ENCODE data around the gene CYTH1. TPM values are rescaled to one million over a fixed set of nuclear protein-coding genes. Genes with fewer than 3 reads are reported as not detected.

The CYTH1 gene
- total RNA-seq, 1 donor from 2014 or later, result 35.5 TPM

DNA sequence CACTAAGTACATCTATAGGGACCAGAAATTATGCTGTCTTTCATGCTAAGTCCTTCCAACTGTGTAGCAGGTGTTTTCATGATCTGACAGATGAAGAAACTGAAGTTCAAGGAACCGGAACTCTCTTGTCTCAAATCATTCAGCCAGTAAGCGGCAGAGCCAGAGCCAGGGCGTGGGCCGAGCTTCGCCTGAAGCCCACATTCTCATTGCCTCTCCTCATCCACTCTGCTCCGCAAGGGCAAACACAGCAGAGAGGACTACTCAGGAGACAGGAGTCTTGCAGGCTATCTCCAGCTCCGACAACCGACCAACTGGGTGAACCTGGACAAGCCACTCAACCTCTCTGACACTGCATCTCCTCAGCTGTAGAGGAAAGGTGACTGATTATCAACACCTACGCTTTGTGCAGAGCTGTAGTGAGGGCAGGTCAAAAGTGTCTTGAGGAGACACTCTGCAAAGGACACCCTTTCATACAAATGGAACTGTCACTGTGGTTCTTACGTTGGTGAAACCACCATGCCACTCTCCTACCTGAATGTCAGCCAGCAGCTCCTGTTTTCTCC lies 72.9 kb downstream of the CYTH1 start:
- peaks cover 9% of the 10 kb centered on the region for H3K36me3 ChIP-seq (ENCODE audit: control insufficient read depth, insufficient read depth, low read length)
- no peaks in the 10 kb centered on the region for H3K27me3 ChIP-seq (ENCODE audit: control insufficient read depth, insufficient read depth, low read length)
- TF ChIP-seq, protein P1, sequence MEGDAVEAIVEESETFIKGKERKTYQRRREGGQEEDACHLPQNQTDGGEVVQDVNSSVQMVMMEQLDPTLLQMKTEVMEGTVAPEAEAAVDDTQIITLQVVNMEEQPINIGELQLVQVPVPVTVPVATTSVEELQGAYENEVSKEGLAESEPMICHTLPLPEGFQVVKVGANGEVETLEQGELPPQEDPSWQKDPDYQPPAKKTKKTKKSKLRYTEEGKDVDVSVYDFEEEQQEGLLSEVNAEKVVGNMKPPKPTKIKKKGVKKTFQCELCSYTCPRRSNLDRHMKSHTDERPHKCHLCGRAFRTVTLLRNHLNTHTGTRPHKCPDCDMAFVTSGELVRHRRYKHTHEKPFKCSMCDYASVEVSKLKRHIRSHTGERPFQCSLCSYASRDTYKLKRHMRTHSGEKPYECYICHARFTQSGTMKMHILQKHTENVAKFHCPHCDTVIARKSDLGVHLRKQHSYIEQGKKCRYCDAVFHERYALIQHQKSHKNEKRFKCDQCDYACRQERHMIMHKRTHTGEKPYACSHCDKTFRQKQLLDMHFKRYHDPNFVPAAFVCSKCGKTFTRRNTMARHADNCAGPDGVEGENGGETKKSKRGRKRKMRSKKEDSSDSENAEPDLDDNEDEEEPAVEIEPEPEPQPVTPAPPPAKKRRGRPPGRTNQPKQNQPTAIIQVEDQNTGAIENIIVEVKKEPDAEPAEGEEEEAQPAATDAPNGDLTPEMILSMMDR (IDR thresholded peaks at IDR 0.05; ENCODE audit: insufficient read depth, low read length, severe bottlenecking), result no peak
- FAIRE-seq, result no peak
- no peak for DNase-seq (ENCODE audit: low read depth)
- H3K4me3 ChIP-seq (ENCODE audit: low read depth, low read length), result no peak overlapping the region

DNA sequence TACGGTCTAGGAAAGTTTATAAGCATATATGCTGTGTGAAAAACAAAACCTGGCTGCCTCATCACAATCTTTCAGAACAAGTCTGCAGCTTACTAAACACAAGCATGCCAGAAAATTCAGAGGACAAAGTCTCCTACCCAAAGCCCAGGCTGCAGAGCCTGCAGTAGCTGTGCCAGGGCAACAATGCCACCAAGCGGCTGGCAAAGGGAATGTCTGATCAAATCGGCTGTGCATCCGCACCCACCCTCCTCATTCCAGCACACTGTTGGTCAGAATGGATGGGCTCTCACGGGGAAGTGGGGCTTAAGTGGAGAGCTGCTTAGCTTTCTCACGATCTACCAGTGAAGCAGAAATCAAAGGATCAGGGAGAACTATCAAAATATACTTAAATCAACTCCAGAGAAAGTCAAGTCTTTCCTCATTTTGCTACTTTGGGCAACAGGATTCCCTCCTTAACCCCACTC lies 73.5 kb downstream of the CYTH1 start:
- peak; percentile 58 for DNase-seq (ENCODE audit: low read depth)
- no peak for FAIRE-seq
- TF ChIP-seq, protein P1 (IDR thresholded peaks at IDR 0.05; ENCODE audit: insufficient read depth, low read length, severe bottlenecking), result peak; percentile 90
- Histone ChIP-seq H3K4me3 (ENCODE audit: low read depth, low read length) (no peak overlapping the region), H3K36me3 (ENCODE audit: control insufficient read depth, insufficient read depth, low read length) (peaks cover 11% of the 10 kb centered on the region), H3K27me3 (ENCODE audit: control insufficient read depth, insufficient read depth, low read length) (no peaks in the 10 kb centered on the region)

DNA sequence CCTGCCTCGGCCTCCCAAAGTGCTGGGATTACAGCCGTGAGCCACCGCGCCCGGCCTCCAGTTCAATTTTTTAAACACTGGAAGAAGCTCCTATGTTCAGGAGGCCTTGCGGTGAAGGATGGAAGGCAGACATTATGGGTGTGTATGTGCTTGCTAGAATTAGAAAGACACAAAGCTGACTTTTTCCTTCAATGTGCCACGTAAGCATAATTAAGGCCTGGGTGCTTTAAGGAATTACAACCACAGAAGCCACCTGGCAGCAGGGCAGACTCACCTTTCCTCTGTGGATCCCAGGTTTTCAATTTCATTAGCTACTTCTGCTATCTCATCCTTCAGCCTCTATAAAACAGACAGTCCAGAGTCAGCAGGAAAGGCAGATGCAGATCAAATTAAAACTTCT lies 74.2 kb downstream of the CYTH1 start:
- H3K36me3 ChIP-seq (ENCODE audit: control insufficient read depth, insufficient read depth, low read length), result peaks cover 11% of the 10 kb centered on the region

DNA sequence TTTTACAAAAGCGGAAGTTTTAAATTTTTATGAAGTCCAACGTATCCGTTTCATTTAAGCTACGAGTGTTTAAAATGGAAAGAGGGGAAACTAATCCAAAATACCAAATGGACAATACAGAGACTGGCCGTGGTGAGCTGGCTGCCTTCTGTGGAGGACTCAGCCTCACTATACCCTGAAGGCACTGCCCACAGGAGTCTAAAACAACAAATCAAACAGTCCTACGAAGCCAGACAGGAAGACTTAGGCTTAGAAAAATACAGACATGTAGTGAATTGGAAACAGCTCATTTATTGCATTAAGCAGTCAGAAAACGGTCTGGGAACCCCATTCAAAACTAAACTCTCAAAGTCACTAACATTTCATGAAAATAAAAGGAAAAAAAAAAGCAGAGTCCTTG lies 75.1 kb downstream of the CYTH1 start:
- peak; percentile 67 for DNase-seq (ENCODE audit: low read depth)
- no peak for FAIRE-seq
- no peaks in the 10 kb centered on the region for H3K27me3 ChIP-seq (ENCODE audit: control insufficient read depth, insufficient read depth, low read length)
- peaks cover 14% of the 10 kb centered on the region for H3K36me3 ChIP-seq (ENCODE audit: control insufficient read depth, insufficient read depth, low read length)
- no peak overlapping the region for H3K4me3 ChIP-seq (ENCODE audit: low read depth, low read length)
- TF ChIP-seq, protein P1 (IDR thresholded peaks at IDR 0.05; ENCODE audit: insufficient read depth, low read length, severe bottlenecking), result no peak

More for the DNA sequence above, 74.2 kb downstream of the CYTH1 start:
- TF ChIP-seq, protein P1 (IDR thresholded peaks at IDR 0.05; ENCODE audit: insufficient read depth, low read length, severe bottlenecking), result no peak
- no peaks in the 10 kb centered on the region for H3K27me3 ChIP-seq (ENCODE audit: control insufficient read depth, insufficient read depth, low read length)
- FAIRE-seq, result no peak
- no peak for DNase-seq (ENCODE audit: low read depth)
- no peak overlapping the region for H3K4me3 ChIP-seq (ENCODE audit: low read depth, low read length)

DNA sequence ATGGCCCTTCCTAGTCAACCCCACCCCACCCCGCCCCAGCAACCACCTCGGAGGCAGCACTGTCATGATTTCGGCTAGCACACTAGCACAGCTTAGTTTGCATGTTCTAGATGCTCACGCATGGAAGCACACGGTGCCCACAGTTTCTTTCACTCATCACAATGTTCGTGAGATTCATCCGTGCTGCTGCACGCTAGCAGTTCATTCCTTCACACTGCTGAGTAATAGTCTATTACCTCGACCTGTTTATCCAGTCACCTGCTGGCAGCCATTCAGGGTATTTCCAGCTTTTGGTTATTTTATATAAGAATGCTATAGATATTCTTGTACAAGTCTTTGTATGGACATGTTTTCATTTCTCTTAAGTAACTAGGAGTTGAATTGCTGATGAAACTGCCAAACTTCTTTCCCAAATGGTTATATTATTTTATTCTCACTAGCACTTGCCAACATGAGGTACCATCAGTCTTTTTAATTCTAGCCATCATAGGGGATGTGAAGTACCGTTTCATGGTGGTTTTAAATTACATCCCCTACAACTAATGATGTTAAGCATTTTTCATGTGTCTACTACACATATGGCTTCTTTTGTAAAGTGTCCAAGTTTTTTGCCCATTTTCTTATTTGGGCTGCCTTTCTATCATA lies 75.7 kb downstream of the CYTH1 start:
- FAIRE-seq (no peak), DNase-seq (ENCODE audit: low read depth) (peak; percentile 98)
- Histone ChIP-seq H3K4me3 (ENCODE audit: low read depth, low read length) (no peak overlapping the region), H3K36me3 (ENCODE audit: control insufficient read depth, insufficient read depth, low read length) (peaks cover 19% of the 10 kb centered on the region), H3K27me3 (ENCODE audit: control insufficient read depth, insufficient read depth, low read length) (no peaks in the 10 kb centered on the region)
- TF ChIP-seq, protein P1 (IDR thresholded peaks at IDR 0.05; ENCODE audit: insufficient read depth, low read length, severe bottlenecking), result no peak
